DMS 273 treated with DMSO at 0.1 percent for 48 hours (cell line): ENCODE results near the gene NPC2.
"Not testable (repeated sequence)": the region's sequence is repeated elsewhere in the genome, so short reads cannot be mapped to it uniquely, and the experiment has no call there.

Source experiments
- DNase-seq: peaks from one replicate; lab custom pipeline; 2025; lab: John Stamatoyannopoulos, UW

NPC2 gene

GRCh38 chr14:74469548-74470518 is 23.3 kb downstream of the NPC2 start:
- DNase-seq = no peak

- DNase-seq = no peak
These were observed 24.6 kb downstream of the NPC2 start for GRCh38 chr14:74468513-74468912.

- no peak for DNase-seq
These were observed 27.8 kb downstream of the NPC2 start for GRCh38 chr14:74465335-74465734.

GRCh38 chr14:74464785-74465184 is 28.3 kb downstream of the NPC2 start:
- no peak for DNase-seq

GRCh38 chr14:74463697-74464096 is 29.4 kb downstream of the NPC2 start:
- no peak for DNase-seq

- DNase-seq = no peak
These were observed 30.1 kb downstream of the NPC2 start for GRCh38 chr14:74462993-74463392.

- no peak for DNase-seq
These were observed 33.1 kb downstream of the NPC2 start for GRCh38 chr14:74459976-74460375.

GRCh38 chr14:74459289-74459946 is 33.7 kb downstream of the NPC2 start:
- DNase-seq = no peak

- DNase-seq = no peak
These were observed 35.6 kb downstream of the NPC2 start for GRCh38 chr14:74457565-74457895.

GRCh38 chr14:74456684-74457564 is 36.2 kb downstream of the NPC2 start:
- no peak for DNase-seq

- DNase-seq = not testable (repeated sequence)
These were observed 38.7 kb downstream of the NPC2 start for GRCh38 chr14:74454397-74454796.

GRCh38 chr14:74444866-74445265 is 48.2 kb downstream of the NPC2 start:
- no peak for DNase-seq

- no peak for DNase-seq
These were observed 50.3 kb downstream of the NPC2 start for GRCh38 chr14:74442757-74443156.

- DNase-seq = no peak
These were observed 52.0 kb downstream of the NPC2 start for GRCh38 chr14:74441113-74441512.

GRCh38 chr14:74438351-74438915 is 54.7 kb downstream of the NPC2 start:
- no peak for DNase-seq

GRCh38 chr14:74437496-74438053 is 55.5 kb downstream of the NPC2 start:
- DNase-seq = no peak

GRCh38 chr14:74434294-74434693 is 58.8 kb downstream of the NPC2 start:
- DNase-seq = no peak

GRCh38 chr14:74429991-74430390 is 63.1 kb downstream of the NPC2 start:
- no peak for DNase-seq
